Measurements from ENCODE around the gene ZDHHC20. TPM values are rescaled to one million over a fixed set of nuclear protein-coding genes. Genes with fewer than 3 reads are reported as not detected.

ZDHHC20 gene
- total and polyA plus RNA-seq, 2 of the 4 experiments (the other 2 are of a cell fraction), result 16.1 to 72.4 TPM

DNA sequence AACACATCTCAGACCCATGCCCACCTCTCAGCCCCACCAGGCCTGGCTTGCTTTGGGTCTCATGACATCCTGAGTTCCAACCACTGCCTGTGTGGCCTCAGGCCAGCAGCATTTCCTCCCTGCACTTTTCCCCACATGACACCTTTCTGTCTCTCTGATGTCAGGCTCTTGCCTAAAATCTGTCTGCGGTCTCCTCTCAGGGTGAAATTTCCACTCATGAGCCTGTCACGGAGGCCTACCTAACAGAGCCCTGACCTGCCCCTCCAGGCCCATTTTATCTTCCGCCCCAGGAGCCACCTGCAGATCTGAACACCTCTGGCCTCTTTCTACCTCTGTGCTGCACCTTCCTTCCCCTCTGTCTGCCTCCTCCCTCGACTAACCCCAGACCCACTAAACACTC is 93.5 kb downstream of the ZDHHC20 start:
- no peak overlapping the region for H3K4me3 ChIP-seq (ENCODE audit: insufficient read depth, low read depth, low read length)
- H3K9me3 ChIP-seq (ENCODE audit: control insufficient read depth, insufficient read depth, low read length), result peaks cover 6% of the 10 kb centered on the region; the same call in 1 of the 2 replicates
- no peak overlapping the region for H3K27ac ChIP-seq (ENCODE audit: insufficient read depth, low read length)
- DNase-seq (no peak), ATAC-seq (ENCODE audit: low read depth) (no peak)
- no peak overlapping the region for H2AK9ac ChIP-seq (replicated peaks; ENCODE audit: low read depth, low read length, poor library complexity)
- H3K9me1 ChIP-seq (ENCODE audit: insufficient read depth, low read length), result no peaks in the 10 kb centered on the region
- intact Hi-C loops (cut with micrococcal nuclease), result no loop called here
- WGBS, 2 experiments (ENCODE audit: extremely low coverage in 2 of 2, insufficient read length in 1 of 2), result no CpG with 5 or more reads among the region's 4 CpGs
- H3K23ac ChIP-seq (ENCODE audit: low read depth, low read length), result no peak overlapping the region
- H3K14ac ChIP-seq (replicated peaks; ENCODE audit: low read depth, low read length), result no peak overlapping the region
- no peaks in the 10 kb centered on the region for H3K36me3 ChIP-seq (ENCODE audit: control insufficient read depth, insufficient read depth, low read length)
- no peaks in the 10 kb centered on the region for H4K20me1 ChIP-seq (ENCODE audit: insufficient read depth, low read length)
- H2BK120ac ChIP-seq (ENCODE audit: low read depth, low read length), result no peak overlapping the region
- no peak overlapping the region for H3K4ac ChIP-seq (ENCODE audit: low read depth, low read length)
- no peak overlapping the region for H3K56ac ChIP-seq (ENCODE audit: extremely low read depth, insufficient read depth, low read length)
- no peaks in the 10 kb centered on the region; the same call in 1 of the 2 replicates for H3K27me3 ChIP-seq (ENCODE audit: control insufficient read depth, insufficient read depth, low read length)
- H3K4me1 ChIP-seq (ENCODE audit: control insufficient read depth, insufficient read depth, low read length), result no peaks in the 10 kb centered on the region
- no peak overlapping the region for H4K91ac ChIP-seq (ENCODE audit: insufficient read depth, low read depth, low read length)
- dilution Hi-C loops (cut with HindIII; ENCODE audit: low sequenced_read_pairs, unreplicated experiment), result no loop called here
- POLR2A ChIA-PET (ENCODE audit: unreplicated experiment), result no interaction called here
- H2BK20ac ChIP-seq (ENCODE audit: low read depth, low read length), result no peak overlapping the region
- BruUV-seq (replicated peaks), result no TSS peak
- H4K8ac ChIP-seq (ENCODE audit: low read depth in 2 of 2, low read length in 2 of 2), result no peak overlapping the region
- H3K79me1 ChIP-seq (ENCODE audit: low read depth in 1 of 2, low read length in 2 of 2), result no peaks in the 10 kb centered on the region
- no peak overlapping the region for H4K5ac ChIP-seq (ENCODE audit: low read depth, low read length)
- H2BK15ac ChIP-seq (ENCODE audit: low read depth, low read length), result no peak overlapping the region
- no peak overlapping the region for H2AK5ac ChIP-seq (ENCODE audit: low read depth, low read length)
- no peak overlapping the region for H2AFZ ChIP-seq (replicated peaks; ENCODE audit: low read length, poor library complexity)
- TF ChIP-seq, protein P1, sequence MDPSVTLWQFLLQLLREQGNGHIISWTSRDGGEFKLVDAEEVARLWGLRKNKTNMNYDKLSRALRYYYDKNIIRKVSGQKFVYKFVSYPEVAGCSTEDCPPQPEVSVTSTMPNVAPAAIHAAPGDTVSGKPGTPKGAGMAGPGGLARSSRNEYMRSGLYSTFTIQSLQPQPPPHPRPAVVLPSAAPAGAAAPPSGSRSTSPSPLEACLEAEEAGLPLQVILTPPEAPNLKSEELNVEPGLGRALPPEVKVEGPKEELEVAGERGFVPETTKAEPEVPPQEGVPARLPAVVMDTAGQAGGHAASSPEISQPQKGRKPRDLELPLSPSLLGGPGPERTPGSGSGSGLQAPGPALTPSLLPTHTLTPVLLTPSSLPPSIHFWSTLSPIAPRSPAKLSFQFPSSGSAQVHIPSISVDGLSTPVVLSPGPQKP (IDR thresholded peaks at IDR 0.05; ENCODE audit: borderline replicate concordance, low read depth, low read length), result no peak
- TF ChIP-seq BHLHE40 (IDR thresholded peaks at IDR 0.05; ENCODE audit: low read depth, low read length) (no peak), FOS (IDR thresholded peaks at IDR 0.05; ENCODE audit: low read depth, low read length) (no peak), MAZ (IDR thresholded peaks at IDR 0.05; ENCODE audit: borderline replicate concordance, low read depth, low read length) (no peak), RCOR1 (IDR thresholded peaks at IDR 0.05; ENCODE audit: insufficient replicate concordance, low read length) (no peak), NFE2L2 (IDR thresholded peaks at IDR 0.05; ENCODE audit: low read depth, low read length) (no peak), RFX5 (IDR thresholded peaks at IDR 0.05; ENCODE audit: low read depth, low read length) (no peak), RAD21 (IDR thresholded peaks at IDR 0.05; ENCODE audit: low read length) (no peak), SMC3 (IDR thresholded peaks at IDR 0.05; ENCODE audit: low read depth, low read length) (no peak), MXI1 (IDR thresholded peaks at IDR 0.05; ENCODE audit: borderline replicate concordance, low read depth, low read length) (no peak), MAFK (IDR thresholded peaks at IDR 0.05; ENCODE audit: low read depth, low read length) (no peak), CHD1 (IDR thresholded peaks at IDR 0.05; ENCODE audit: low read depth, low read length) (no peak), POLR2A (IDR thresholded peaks at IDR 0.05; ENCODE audit: low read depth, low read length) (no peak), CEBPB (IDR thresholded peaks at IDR 0.05; ENCODE audit: low read depth, low read length) (no peak)
- TF ChIP-seq, protein P2, sequence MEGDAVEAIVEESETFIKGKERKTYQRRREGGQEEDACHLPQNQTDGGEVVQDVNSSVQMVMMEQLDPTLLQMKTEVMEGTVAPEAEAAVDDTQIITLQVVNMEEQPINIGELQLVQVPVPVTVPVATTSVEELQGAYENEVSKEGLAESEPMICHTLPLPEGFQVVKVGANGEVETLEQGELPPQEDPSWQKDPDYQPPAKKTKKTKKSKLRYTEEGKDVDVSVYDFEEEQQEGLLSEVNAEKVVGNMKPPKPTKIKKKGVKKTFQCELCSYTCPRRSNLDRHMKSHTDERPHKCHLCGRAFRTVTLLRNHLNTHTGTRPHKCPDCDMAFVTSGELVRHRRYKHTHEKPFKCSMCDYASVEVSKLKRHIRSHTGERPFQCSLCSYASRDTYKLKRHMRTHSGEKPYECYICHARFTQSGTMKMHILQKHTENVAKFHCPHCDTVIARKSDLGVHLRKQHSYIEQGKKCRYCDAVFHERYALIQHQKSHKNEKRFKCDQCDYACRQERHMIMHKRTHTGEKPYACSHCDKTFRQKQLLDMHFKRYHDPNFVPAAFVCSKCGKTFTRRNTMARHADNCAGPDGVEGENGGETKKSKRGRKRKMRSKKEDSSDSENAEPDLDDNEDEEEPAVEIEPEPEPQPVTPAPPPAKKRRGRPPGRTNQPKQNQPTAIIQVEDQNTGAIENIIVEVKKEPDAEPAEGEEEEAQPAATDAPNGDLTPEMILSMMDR (conservative IDR thresholded peaks at IDR 0.05; ENCODE audit: low read depth, low read length), result no peak
- TF ChIP-seq, protein P3, sequence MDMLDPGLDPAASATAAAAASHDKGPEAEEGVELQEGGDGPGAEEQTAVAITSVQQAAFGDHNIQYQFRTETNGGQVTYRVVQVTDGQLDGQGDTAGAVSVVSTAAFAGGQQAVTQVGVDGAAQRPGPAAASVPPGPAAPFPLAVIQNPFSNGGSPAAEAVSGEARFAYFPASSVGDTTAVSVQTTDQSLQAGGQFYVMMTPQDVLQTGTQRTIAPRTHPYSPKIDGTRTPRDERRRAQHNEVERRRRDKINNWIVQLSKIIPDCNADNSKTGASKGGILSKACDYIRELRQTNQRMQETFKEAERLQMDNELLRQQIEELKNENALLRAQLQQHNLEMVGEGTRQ (IDR thresholded peaks at IDR 0.05; ENCODE audit: low read depth, low read length), result no peak
- H3K9ac ChIP-seq (ENCODE audit: low read depth, low read length), result no peak overlapping the region
- H2BK5ac ChIP-seq (ENCODE audit: low read depth, low read length, poor library complexity, severe bottlenecking), result no peak overlapping the region
- in situ Hi-C loops (cut with MboI; ENCODE audit: low sequenced_read_pairs), result no loop called here
- H3K18ac ChIP-seq (ENCODE audit: low read depth, low read length), result no peak overlapping the region
- CTCF ChIA-PET, result no interaction called here
- H3K4me2 ChIP-seq (ENCODE audit: low read depth, low read length), result no peak overlapping the region
